Activated CD8-positive, alpha-beta memory T cell treated with anti-CD3 and anti-CD28 coated beads for 48 hours (primary cell): Measurements from ENCODE around the gene TSPAN10.

Source experiments
- DNase-seq, 3 experiments: peaks; one replicate each; pipeline ENCODE4 v3.0.0-alpha.2; 2020; ENCODE audit warnings: low read depth in 2 of 3, low spot score in 2 of 3

TSPAN10 gene

DNA sequence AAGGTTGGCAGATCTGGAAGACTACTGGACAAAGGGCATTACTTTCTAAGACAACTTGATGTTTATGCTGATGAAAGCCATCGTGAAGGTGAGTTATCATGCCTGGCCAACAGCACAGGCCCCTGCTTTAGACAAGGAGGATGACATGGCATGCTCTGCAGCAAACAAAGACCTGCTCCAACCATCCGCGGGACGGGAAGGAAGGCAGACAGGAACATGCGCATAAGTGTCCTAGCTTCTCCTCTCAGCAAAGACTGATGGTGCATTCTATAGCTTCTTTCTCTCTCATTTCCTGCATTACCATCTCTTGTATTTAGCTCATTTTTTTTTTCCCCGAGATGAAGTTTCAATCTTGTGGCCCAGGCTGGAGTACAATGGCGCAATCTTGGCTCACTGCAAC lies 5.5 kb upstream of the TSPAN10 start:
- DNase-seq = no peak

GRCh38 chr17:81635431-81635830 lies 1.6 kb upstream of the TSPAN10 start:
- no peak for DNase-seq

GRCh38 chr17:81635973-81636504 lies 957 bp upstream of the TSPAN10 start:
- DNase-seq = no peak

GRCh38 chr17:81638683-81639082 lies 1.7 kb downstream of the TSPAN10 start:
- no peak for DNase-seq

- DNase-seq = no peak
Measured at GRCh38 chr17:81640011-81640410, 3.0 kb downstream of the TSPAN10 start.

- no peak for DNase-seq
Measured at GRCh38 chr17:81641825-81642489, 5.0 kb downstream of the TSPAN10 start.

DNA sequence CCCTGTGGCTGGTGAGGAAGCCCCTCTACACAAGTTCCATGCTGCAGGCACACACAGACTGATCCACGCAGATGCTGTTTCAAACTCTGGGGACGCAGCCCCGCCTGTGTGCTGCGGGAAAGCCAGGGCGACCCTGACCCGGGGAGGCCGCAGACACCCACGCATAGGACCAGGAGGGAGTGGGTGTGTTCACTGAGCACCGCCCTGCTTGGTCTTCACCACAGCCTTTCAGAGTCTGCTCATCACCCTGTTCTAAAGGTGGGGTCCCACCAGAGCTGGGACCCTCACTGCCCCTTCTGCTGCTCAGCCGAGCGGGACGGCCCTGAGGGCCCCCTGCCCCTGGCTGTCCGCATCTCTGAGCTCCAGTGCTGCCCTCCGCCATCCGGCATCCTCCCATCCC lies 7.5 kb downstream of the TSPAN10 start:
- no peak for DNase-seq

DNA sequence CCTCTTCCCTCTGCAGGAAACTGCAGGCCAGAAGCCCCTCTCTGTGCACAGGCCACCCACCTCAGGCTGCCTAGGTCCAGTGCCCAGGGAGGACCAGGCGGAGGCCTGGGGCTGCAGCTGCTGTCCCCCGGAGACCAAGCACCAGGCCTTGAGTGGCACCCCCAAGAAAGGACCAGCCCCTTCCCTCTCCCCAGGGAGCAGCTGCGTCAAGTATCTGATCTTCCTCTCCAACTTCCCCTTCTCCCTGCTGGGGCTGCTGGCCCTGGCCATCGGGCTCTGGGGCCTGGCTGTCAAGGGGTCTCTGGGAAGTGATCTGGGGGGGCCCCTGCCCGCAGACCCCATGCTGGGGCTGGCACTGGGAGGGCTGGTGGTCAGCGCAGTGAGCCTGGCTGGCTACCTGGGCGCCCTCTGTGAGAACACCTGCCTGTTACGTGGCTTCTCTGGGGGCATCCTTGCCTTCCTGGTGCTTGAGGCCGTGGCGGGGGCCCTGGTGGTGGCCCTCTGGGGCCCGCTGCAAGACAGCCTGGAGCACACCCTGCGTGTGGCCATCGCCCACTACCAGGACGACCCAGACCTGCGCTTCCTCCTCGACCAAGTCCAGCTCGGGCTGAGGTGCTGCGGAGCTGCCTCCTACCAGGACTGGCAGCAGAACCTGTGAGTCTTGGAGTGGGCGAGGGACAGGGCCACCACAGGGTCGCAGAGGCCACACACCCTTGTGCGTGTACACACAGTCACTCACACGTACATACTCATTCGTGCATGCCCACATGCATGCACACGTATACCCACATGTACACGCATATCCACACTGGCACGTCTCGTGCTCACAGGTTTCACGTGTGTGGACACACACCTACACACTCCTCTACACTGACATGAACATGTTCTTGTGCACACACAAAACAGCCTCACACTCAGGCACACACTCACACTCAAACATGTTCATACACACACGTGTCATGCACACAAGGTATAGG lies 8.3 kb downstream of the TSPAN10 start:
- no peak for DNase-seq

DNA sequence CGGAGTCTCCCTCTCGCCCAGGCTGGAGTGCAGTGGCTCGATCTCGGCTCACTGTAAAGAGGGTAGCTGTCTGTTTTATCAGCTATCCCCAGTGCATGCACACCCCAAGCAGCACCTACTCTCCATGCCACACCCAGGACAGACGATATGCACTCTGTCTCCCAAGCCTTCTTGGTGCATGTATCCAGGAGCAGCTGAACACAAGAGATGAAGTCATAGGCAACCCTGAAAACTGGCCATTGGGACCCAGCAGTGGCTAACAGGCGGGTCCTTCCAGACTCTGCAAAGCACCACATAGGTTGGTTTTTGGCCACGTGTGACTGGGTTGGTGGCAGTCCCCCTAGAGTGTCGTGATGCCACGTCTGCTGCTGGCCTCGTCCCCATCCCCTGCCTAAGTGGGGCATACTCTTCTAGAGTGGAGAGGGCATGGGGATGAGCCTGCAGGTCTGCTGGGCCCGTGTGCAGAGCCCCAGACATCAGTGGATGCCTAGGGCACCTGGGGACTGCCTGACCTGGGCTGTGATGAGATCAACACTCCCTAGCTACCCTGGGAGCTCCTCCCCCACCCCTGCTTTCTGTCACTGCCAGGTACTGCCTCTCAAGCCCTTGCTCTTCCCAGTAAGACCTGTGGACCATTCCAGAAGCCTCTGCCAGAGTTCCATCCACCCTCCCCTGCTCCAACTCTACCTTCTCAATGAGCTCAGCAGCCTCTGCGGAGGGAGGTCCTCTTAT lies 10.0 kb downstream of the TSPAN10 start:
- DNase-seq = no peak

- DNase-seq = no peak
Measured at GRCh38 chr17:81647640-81648012, 10.6 kb downstream of the TSPAN10 start.

GRCh38 chr17:81648013-81648706 lies 11.2 kb downstream of the TSPAN10 start:
- DNase-seq = no peak

GRCh38 chr17:81648707-81649085 lies 11.7 kb downstream of the TSPAN10 start:
- no peak for DNase-seq

DNA sequence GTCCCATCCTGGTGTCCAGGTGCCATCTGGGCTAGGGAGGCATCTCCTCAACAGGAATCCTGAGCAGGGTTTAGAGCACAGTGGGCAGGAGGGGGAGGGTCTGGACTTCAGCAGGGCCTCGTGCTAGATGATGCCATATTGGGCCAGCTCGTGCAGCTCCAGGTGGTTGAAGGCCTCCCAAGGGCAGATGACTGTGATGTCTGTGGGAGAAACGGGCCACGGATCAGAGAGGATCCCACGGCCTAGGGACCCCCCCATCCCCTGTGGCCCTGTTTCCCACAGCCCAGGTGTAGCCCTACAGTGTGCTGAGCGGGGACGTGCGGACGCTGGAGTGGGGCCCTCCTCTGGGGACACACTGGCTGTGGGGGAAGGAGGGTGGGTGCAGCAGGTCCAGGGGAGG lies 14.0 kb downstream of the TSPAN10 start:
- no peak for DNase-seq

DNA sequence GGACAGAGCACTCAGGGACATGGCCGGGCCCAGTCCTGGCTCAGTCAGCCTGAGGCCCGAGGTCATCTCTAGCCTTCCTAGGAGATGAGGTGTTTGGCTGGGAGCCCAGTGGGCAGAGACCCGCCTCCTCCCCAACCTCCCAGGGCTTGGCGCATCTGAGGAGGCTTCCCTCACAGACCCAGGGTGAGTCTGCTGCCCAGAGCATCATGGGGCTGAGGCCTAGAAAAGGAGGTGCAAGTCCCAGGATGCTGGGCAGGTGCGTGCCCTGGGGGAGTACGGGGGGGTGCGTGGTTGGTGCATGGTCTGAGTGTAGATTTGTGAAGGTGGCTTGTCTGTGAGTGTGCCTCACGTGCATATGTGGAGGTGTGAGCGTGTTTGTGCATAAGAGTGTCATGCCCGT lies 14.7 kb downstream of the TSPAN10 start:
- no peak for DNase-seq

DNA sequence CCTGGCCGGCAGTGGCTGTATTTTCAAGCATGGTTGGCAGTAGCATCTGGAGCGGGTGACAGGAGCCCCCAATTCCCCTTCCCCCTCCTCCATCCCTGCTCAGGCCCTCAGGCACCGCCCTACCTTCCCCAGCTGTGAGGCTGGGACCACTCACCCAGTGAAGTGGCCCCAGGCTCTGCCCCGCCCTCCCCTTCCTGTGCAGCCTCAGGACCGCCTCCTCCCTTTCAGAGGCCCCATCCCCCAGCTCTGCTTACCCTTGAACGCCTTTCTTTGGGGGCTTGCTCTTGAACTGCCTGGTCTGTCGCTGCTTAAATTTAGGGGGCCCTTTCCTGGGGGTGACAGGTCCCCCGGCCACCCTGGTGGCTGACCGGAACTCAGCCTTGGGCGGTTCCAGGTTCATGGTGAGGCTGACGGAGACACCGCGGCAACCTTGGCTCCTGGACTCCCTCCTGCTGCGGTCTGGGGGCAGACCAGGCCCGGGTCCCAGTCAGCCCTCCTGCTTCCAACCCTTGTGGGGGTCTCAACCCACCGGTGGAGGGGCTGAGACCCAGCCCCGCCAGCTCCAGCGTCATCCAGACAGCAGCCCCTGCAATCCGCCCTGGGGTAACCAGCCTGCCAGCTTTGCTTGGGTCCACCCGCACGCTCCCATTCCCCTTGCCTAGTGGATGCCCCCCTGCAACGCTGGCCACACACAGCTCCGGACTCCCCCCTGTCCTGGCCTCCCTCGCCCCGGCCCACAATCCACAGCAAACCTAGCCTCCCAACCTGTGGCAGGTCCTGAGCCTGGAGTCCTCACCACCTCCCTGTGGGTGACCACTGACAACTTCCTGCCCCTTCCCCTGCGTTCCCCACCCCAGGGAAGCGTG lies 16.1 kb downstream of the TSPAN10 start:
- DNase-seq = no peak

GRCh38 chr17:81655378-81656117 lies 18.6 kb downstream of the TSPAN10 start:
- DNase-seq = no peak

DNA sequence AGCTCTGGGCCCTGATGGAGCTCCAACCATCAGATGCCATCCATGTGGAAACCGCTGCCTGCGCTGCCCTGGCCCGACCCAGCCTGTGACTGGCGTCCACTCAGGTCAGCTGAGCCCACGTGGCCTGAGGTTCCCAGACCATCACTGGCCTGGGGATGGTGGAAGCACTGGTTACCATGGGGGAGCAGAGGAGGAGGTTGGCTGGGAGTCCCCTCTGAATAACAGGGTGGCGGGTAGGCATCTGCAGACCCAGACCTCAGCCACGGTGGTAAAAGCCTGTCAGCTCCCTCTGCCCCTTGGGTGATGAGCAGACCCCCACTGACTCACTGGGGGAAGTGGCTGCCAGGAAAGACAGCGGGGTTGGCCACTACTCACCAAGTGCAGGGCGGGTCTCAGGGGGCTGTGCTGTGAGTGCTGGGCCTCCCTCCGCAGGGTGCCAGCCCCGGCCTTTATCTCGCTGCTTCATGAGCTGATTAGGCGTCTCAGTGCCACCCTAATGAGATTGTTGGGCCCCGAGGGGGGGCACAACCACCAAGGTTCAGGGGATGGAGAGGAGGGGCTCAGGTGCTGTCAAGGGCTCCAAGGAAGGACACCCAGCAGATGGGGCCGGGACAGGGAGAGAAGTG lies 19.2 kb downstream of the TSPAN10 start, which contains the start of gene PDE6G:
Gene PDE6G, minus strand, starts transcription at position 425 of the 626 bp plus-strand sequence. CDS start 3,237 bp downstream, outside the sequence.
- no peak for DNase-seq

- DNase-seq = no peak
Measured at GRCh38 chr17:81656835-81657234, 19.8 kb downstream of the TSPAN10 start.

- no peak for DNase-seq
Measured at GRCh38 chr17:81659038-81659437, 22.0 kb downstream of the TSPAN10 start.
